ENCODE data around the gene CIAO2A. TPM values are rescaled to one million over a fixed set of nuclear protein-coding genes. Genes with fewer than 3 reads are reported as not detected.

The CIAO2A gene
- total and polyA plus RNA-seq, 2 experiments from 2014 or later = 228 to 256 TPM

DNA sequence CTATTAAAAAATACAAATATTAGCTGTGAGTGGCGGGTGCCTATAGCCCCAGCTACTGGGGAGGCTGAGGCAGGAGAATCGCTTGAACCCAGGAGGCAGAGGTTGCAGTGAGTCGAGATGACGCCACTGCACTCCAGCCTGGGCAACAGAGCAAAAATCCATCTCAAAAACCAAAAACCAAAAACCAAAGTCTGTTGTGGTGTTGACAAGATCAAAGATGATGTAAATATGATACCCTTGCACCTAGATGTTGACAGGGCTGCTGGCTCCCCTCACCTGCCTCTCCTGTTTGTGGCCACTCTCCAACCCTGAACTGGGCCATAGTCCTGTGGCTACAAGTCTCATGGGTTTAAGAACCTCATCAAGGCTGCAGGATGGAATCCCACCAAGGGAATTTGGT is 63.5 kb downstream of the CIAO2A start:
- Histone ChIP-seq H3K4me2 (no peak overlapping the region), H3K9me3 (ENCODE audit: low read depth) (no peaks in the 10 kb centered on the region), H3K36me3 (replicated peaks; ENCODE audit: insufficient read depth, low read depth) (no peaks in the 10 kb centered on the region), H3K4me1 (ENCODE audit: insufficient read depth) (no peaks in the 10 kb centered on the region), H2AFZ (no peak overlapping the region), H3K9me2 (replicated peaks; ENCODE audit: insufficient read depth) (no peaks in the 10 kb centered on the region), H3K4me3 (no peak overlapping the region), H4K20me1 (ENCODE audit: insufficient read depth, poor library complexity, severe bottlenecking) (no peaks in the 10 kb centered on the region), H3K27ac (no peak overlapping the region), H3K27me3 (no peaks in the 10 kb centered on the region), H3K79me2 (no peaks in the 10 kb centered on the region)
- no peak for DNase-seq (ENCODE audit: low spot score)
- WGBS (ENCODE audit: low lambda C conversion rate, missing lambda C conversion rate) = 94% methylated on average over 4 of the region's 4 CpGs
- TF ChIP-seq EZH2 (IDR thresholded peaks at IDR 0.05; ENCODE audit: borderline replicate concordance) = no peak
- TF ChIP-seq CTCF (IDR thresholded peaks at IDR 0.05; ENCODE audit: poor library complexity) = no peak
- TF ChIP-seq EZH2phosphoT487 (IDR thresholded peaks at IDR 0.05; ENCODE audit: low read depth, severe bottlenecking, unreplicated experiment) = no peak

GRCh38 chr15:64029633-64030032 is 64.0 kb downstream of the CIAO2A start:
- no peak for DNase-seq (ENCODE audit: low spot score)
- H2AFZ ChIP-seq = no peak overlapping the region
- no peak overlapping the region for H3K27ac ChIP-seq

GRCh38 chr15:64029110-64029509 is 64.5 kb downstream of the CIAO2A start:
- no peak overlapping the region for H3K4me2 ChIP-seq
- TF ChIP-seq EZH2phosphoT487 (IDR thresholded peaks at IDR 0.05; ENCODE audit: low read depth, severe bottlenecking, unreplicated experiment) (no peak), EZH2 (IDR thresholded peaks at IDR 0.05; ENCODE audit: borderline replicate concordance) (no peak), CTCF (IDR thresholded peaks at IDR 0.05; ENCODE audit: poor library complexity) (no peak)
- H3K9me3 ChIP-seq (ENCODE audit: low read depth) = no peaks in the 10 kb centered on the region
- H3K36me3 ChIP-seq (replicated peaks; ENCODE audit: insufficient read depth, low read depth) = no peaks in the 10 kb centered on the region
- H3K9me2 ChIP-seq (replicated peaks; ENCODE audit: insufficient read depth) = no peaks in the 10 kb centered on the region
- WGBS (ENCODE audit: low lambda C conversion rate, missing lambda C conversion rate) = 68% methylated on average over 8 of the region's 8 CpGs
- no peak overlapping the region for H3K27ac ChIP-seq
- H3K27me3 ChIP-seq = no peaks in the 10 kb centered on the region
- no peaks in the 10 kb centered on the region for H3K79me2 ChIP-seq
- H3K4me1 ChIP-seq (ENCODE audit: insufficient read depth) = no peaks in the 10 kb centered on the region
- H3K4me3 ChIP-seq = no peak overlapping the region
- no peak for DNase-seq (ENCODE audit: low spot score)
- H4K20me1 ChIP-seq (ENCODE audit: insufficient read depth, poor library complexity, severe bottlenecking) = no peaks in the 10 kb centered on the region
- no peak overlapping the region for H2AFZ ChIP-seq

More at GRCh38 chr15:64029633-64030032, 64.0 kb downstream of the CIAO2A start:
- no peaks in the 10 kb centered on the region for H3K4me1 ChIP-seq (ENCODE audit: insufficient read depth)
- TF ChIP-seq EZH2 (IDR thresholded peaks at IDR 0.05; ENCODE audit: borderline replicate concordance) (no peak), EZH2phosphoT487 (IDR thresholded peaks at IDR 0.05; ENCODE audit: low read depth, severe bottlenecking, unreplicated experiment) (no peak), CTCF (IDR thresholded peaks at IDR 0.05; ENCODE audit: poor library complexity) (no peak)
- no peaks in the 10 kb centered on the region for H3K36me3 ChIP-seq (replicated peaks; ENCODE audit: insufficient read depth, low read depth)
- WGBS (ENCODE audit: low lambda C conversion rate, missing lambda C conversion rate) = 97% methylated on average over 4 of the region's 4 CpGs
- H3K4me2 ChIP-seq = no peak overlapping the region
- no peaks in the 10 kb centered on the region for H3K9me3 ChIP-seq (ENCODE audit: low read depth)
- no peaks in the 10 kb centered on the region for H3K79me2 ChIP-seq
- H3K9me2 ChIP-seq (replicated peaks; ENCODE audit: insufficient read depth) = no peaks in the 10 kb centered on the region
- no peaks in the 10 kb centered on the region for H3K27me3 ChIP-seq
- no peak overlapping the region for H3K4me3 ChIP-seq
- H4K20me1 ChIP-seq (ENCODE audit: insufficient read depth, poor library complexity, severe bottlenecking) = no peaks in the 10 kb centered on the region

DNA sequence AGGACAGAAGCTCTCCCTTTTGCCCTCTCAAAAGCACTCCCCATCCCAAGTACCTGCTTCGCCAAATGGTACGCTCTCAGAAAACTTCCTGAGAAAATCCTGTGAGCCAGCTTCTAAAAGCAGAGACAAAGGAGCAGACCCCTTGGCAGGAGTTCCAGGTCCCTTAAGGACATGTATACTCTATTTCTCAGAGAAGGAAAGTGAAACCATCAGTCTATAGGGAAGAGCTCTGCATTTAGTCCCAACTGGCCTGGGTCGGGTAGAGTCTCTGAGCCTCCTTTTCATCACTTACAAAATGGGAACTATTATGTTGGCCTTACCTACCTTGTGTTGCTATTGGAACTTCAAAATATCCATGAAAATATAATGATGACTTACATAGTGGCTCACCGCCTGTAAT is 67.0 kb downstream of the CIAO2A start:
- Histone ChIP-seq H3K9me2 (replicated peaks; ENCODE audit: insufficient read depth) (no peaks in the 10 kb centered on the region), H3K9me3 (ENCODE audit: low read depth) (no peaks in the 10 kb centered on the region), H3K27me3 (no peaks in the 10 kb centered on the region), H3K79me2 (no peaks in the 10 kb centered on the region), H3K36me3 (replicated peaks; ENCODE audit: insufficient read depth, low read depth) (no peaks in the 10 kb centered on the region), H3K27ac (no peak overlapping the region), H3K4me1 (ENCODE audit: insufficient read depth) (no peaks in the 10 kb centered on the region), H3K4me2 (no peak overlapping the region), H2AFZ (no peak overlapping the region), H4K20me1 (ENCODE audit: insufficient read depth, poor library complexity, severe bottlenecking) (no peaks in the 10 kb centered on the region), H3K4me3 (no peak overlapping the region)
- no peak for TF ChIP-seq EZH2phosphoT487 (IDR thresholded peaks at IDR 0.05; ENCODE audit: low read depth, severe bottlenecking, unreplicated experiment)
- TF ChIP-seq CTCF (IDR thresholded peaks at IDR 0.05; ENCODE audit: poor library complexity) = no peak
- no peak for TF ChIP-seq EZH2 (IDR thresholded peaks at IDR 0.05; ENCODE audit: borderline replicate concordance)
- no peak for DNase-seq (ENCODE audit: low spot score)
- WGBS (ENCODE audit: low lambda C conversion rate, missing lambda C conversion rate) = 98% methylated on average over 4 of the region's 4 CpGs
